GM13976 (cell line): ENCODE results near the gene TBC1D17.

Experiments used
- DNase-seq: peaks from one replicate; pipeline ENCODE4 v3.0.0; 2012; ENCODE audit warnings: low spot score
- CTCF ChIP-seq: IDR thresholded peaks from 2 replicates; pipeline ENCODE4 v1.5.1; 2012; ENCODE audit warnings: borderline replicate concordance, mild to moderate bottlenecking; ENCODE audit not compliant: insufficient read depth; ENCODE audit errors: extremely low read depth, missing control alignments, control extremely low read depth
- in situ Hi-C: fragments of 300-500 bp; cut with MboI; formaldehyde crosslinking; loops from one replicate; pipeline ENCODE4 v1.12.0; 2022; ENCODE audit warnings: low sequenced_read_pairs, mixed read lengths, inconsistent platforms; ENCODE audit not compliant: unreplicated experiment

The TBC1D17 gene

GRCh38 chr19:49839713-49840112 lies 37.8 kb upstream of the TBC1D17 start:
- TF ChIP-seq CTCF = no peak
- no peak for DNase-seq
- in situ Hi-C loops = no loop called here

DNA sequence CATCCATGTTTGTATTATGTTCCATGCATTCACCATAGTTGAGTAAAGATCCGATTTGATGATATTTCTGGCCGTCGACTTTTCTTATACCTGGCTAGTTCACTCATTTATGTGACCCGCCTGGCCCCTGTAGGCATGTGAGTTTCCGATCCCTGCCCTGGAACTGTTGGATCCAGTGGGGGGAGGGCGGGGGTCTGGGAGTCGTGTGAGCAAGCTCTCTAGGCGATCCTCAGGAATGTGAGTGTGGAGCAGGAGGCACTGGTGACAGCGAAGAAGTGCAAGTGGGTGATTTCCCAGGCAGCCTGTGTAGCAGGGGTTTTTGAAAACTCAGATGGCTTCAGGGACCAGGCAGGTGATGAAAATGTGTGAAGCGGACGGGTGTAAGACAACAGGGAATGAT lies 37.2 kb upstream of the TBC1D17 start:
- DNase-seq = no peak
- no peak for TF ChIP-seq CTCF
- in situ Hi-C loops = no loop called here

DNA sequence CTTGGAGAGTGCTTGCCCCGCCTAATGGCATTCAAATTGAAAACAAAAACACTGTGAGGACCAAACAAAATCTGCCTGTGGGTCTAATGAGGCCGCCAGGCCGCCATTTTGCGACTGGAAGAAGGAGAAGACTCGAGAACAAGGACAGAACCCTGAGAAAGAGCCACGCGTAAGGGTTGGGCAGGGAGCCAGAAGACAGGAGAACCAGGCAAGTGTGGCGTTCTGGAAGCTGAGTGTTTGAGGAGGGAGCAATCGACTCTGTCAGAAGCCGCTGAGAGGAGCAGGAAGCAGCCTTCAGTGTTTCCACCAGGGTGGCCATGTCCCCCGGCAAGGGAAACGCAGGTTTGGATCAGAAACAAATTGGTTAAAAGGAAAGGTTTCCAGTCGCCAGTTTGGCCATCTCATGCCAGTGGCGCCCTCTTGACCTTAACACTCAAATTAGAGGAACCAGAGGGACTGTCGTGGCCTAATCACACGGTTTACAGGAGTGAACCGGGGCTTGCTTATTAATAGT lies 36.7 kb upstream of the TBC1D17 start:
- TF ChIP-seq CTCF = no peak
- in situ Hi-C loops = no loop called here
- DNase-seq = no peak

DNA sequence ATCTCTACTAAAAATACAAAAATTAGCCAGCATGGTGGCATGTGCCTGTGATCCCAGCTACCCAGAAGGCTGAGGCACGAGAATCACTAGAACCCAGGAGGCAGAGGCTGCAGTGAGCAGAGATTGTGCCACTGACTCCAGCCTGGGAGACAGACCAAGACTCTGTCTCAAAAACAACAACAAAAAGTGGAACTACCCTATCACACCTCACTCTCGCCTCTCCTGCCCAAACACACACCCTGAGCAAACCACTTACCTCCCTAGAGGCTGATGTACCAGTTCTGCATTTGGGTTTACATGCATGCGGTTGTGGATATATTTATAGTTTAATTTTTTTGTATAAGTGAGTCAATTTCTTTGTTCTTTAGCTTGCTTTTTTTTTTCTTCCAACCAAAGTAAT lies 34.2 kb upstream of the TBC1D17 start:
- no peak for TF ChIP-seq CTCF
- in situ Hi-C loops = no loop called here

GRCh38 chr19:49844138-49845095 lies 33.1 kb upstream of the TBC1D17 start:
- in situ Hi-C loops = no loop called here
- no peak for TF ChIP-seq CTCF
- DNase-seq = no peak

More for the DNA sequence above, 34.2 kb upstream of the TBC1D17 start:
- peak; percentile 52 for DNase-seq

DNA sequence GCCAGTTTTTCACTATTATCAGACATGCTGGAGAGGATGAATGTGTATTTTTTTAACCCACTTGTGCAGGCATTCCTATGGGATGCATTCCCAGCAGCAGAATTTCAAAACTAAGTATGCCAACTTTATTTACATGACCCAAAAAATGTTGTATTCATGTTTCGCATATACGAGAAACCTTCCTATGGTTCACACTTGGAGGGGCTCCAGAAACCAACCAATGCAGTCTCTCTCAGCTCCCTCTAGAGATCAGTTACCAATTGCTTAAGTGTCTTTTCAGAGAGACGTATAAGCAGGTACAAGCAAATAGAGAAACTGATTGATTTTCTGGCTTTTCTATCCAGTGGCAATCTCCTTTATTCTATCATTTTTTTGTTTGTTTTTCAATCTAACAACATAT lies 32.1 kb upstream of the TBC1D17 start:
- no peak for TF ChIP-seq CTCF
- in situ Hi-C loops = no loop called here
- DNase-seq = no peak
